Heart left ventricle (tissue), 16 donors: ENCODE measurements around the gene PAXX. TPM values are rescaled to one million over a fixed set of nuclear protein-coding genes. Genes with fewer than 3 reads are reported as not detected.
"Not testable (repeated sequence)": the region's sequence is repeated elsewhere in the genome, so short reads cannot be mapped to it uniquely, and the experiment has no call there.

Experiments used
- ATAC-seq, 4 donors: fragments of 200-7000 bp; cut with Tn5 transposase; one replicate each; pipeline ENCODE4 v1.9.1; 2020 to 2022; ENCODE audit warnings: moderate library complexity in 4 of 4, mild to moderate bottlenecking in 3 of 4, moderate number of reproducible peaks in 1 of 4
- DNase-seq, 5 donors: peaks; one replicate each; pipeline ENCODE4 v3.0.0-alpha.2; 2020
- H3K27ac ChIP-seq, 12 donors: fragments of 200-600 bp; sonication (generic) in 4 of 12; one replicate each; pipeline versions ENCODE4 v1.5.0 to v1.8.0; 2016 to 2022; ENCODE audit warnings: mild to moderate bottlenecking in 2 of 12
- H3K27me3 ChIP-seq, 9 donors: fragments of 200-600 bp; sonication (generic) in 2 of 9; one replicate each; pipeline versions ENCODE4 v1.5.1 to v1.8.0; 2016 to 2022; ENCODE audit warnings: mild to moderate bottlenecking in 3 of 9
- H3K36me3 ChIP-seq, 9 donors: fragments of 200-600 bp; sonication (generic) in 2 of 9; one replicate each; pipeline versions ENCODE4 v1.5.0 to v1.8.0; 2018 to 2022; ENCODE audit warnings: mild to moderate bottlenecking in 2 of 9
- H3K4me1 ChIP-seq, 12 donors: fragments of 200-600 bp; sonication (generic) in 4 of 12; one replicate each; pipeline versions ENCODE4 v1.5.0 to v1.8.0; 2016 to 2022; ENCODE audit warnings: mild to moderate bottlenecking in 3 of 12
- H3K4me3 ChIP-seq, 12 donors: fragments of 200-600 bp; sonication (generic) in 4 of 12; one replicate each; pipeline versions ENCODE4 v1.5.0 to v1.8.0; 2017 to 2022; ENCODE audit warnings: mild to moderate bottlenecking in 9 of 12, moderate library complexity in 4 of 12
- H3K9me3 ChIP-seq, 12 donors: fragments of 200-600 bp; sonication (generic) in 4 of 12; one replicate each; pipeline versions ENCODE4 v1.5.0 to v1.8.0; 2016 to 2022; ENCODE audit warnings: mild to moderate bottlenecking in 1 of 12
- POLR2A ChIP-seq, 2 donors: fragments of 450-650 bp; IDR thresholded peaks; one replicate each; pipeline ENCODE4 v1.6.1; 2017; ENCODE audit warnings: antibody characterized with exemption in 2 of 2, mild to moderate bottlenecking in 2 of 2, moderate library complexity in 2 of 2
- WGBS, 4 donors: extraction: QIAGEN DNeasy Blood & Tissue Kit in 2 of 4; methylation state at CpG; one replicate each; pipeline versions ENCODE4 v1.1.5 to v1.1.7; 2013 to 2018; 5-methylcytosine and 5-hydroxymethylcytosine counted together
- intact Hi-C, 10 donors: fragments of 100-400 bp; cut with DNase I; formaldehyde crosslinking; loops; one replicate each; pipeline versions ENCODE4 v1.11.1 to v1.14.2; 2022
- polyA plus RNA-seq, 2 donors: library from polyadenylated mRNA; stranded (reverse); fragments of 200-250 nt; gene quantifications; one replicate each; pipeline ENCODE4 v1.2.3, GENCODE V29; 2013
- total RNA-seq, 9 donors: library from RNA; depleted of rRNA in 2 of 9; stranded (reverse); fragments of >200 nt in 2 of 9; fragmentation: NEBNext Ultra II Directional in 3 of 9; extraction: Animal tissue kit (Norgen Biotek cat#: 25700) in 3 of 9; gene quantifications; one replicate each; pipeline versions ENCODE4 v1.1.0 to v1.2.4, GENCODE V29; 2016 to 2023
- TF ChIP-seq, protein P1 (sequence below), 12 donors: fragments of 200-600 bp; sonication (generic) in 4 of 12; IDR thresholded peaks; one replicate each; pipeline versions ENCODE4 v1.5.0 to v1.8.0; 2018 to 2022; ENCODE audit warnings: antibody characterized with exemption in 12 of 12, mild to moderate bottlenecking in 5 of 12
- donor health status: ischemic (EF 13 %, LVEDD 7.1; RV severe dilation, severe dysfunction).
- donor health status: healthy with polysubstance abuse.
- donor health status: DM: no; HTN: yes; CAD: no.
- donor health status: DM: no; HTN: no; CAD: no.
- donor health status: ischemic (EF 25% LVEDD 6.9; RV normal size, moderate dysfunction).
- donor health status: ischemic (EF 25% LVEDD 5.7; RV mildly dilated, moderate dysfunction).
- donor health status: healthy.
- donor health status: DM: yes; HTN: yes; CAD: no.
- donor health status: ischemic (EF 35%, LVEDD 5.7; RV mildly dilated, moderate dysfunction).
- donor health status: nonischemic (EF 11% LVEDD 7.7; RV severe dilation, severe dysfunction).
- donor health status: DM: yes; HTN: yes; CAD: no.
- donor health status: PGD.
- donor health status: ischemic (EF 29% LVEDD 5.4; RV normal size, mild dysfunction).
- donor health status: nonischemic (EF 23%, LVEDD 6.1; RV moderate dilation, normal function).

The PAXX gene
- total and polyA plus RNA-seq, 11 donors = 15.0 to 57.3 (median 20.9) TPM

DNA sequence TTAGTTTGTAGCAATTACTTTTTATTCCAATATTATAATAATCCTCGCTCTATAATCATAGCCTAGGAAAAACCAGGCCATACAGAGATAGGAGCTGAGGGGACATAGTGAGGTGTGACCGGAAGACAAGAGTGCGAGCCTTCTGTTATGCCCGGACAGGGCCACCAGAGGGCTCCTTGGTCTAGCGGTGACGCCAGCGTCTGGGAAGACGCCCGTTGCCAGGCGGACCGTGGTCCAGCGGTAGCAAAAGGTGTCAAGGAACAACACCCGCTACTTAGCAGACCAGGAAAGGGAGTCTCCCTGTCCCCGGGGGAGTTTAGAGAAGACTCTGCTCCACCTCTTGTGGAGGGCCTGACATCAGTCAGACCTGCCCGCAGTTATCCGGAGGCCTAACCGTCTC lies 12.1 kb downstream of the PAXX start:
- Histone ChIP-seq H3K36me3 (peaks cover 0 to 11% (median 0%) of the 10 kb centered on the region in 9 donors), H3K4me1 (peaks cover 0 to 28% (median 0%) of the 10 kb centered on the region in 12 donors)
- H3K9me3 ChIP-seq, H3K4me3 ChIP-seq, ATAC-seq, H3K27ac ChIP-seq, intact Hi-C loops, DNase-seq, H3K27me3 ChIP-seq: not testable (repeated sequence)
- WGBS, 4 donors = 34 to 47% (median 43%) methylated on average over 17 of the region's 17 CpGs
- TF ChIP-seq, protein P1, sequence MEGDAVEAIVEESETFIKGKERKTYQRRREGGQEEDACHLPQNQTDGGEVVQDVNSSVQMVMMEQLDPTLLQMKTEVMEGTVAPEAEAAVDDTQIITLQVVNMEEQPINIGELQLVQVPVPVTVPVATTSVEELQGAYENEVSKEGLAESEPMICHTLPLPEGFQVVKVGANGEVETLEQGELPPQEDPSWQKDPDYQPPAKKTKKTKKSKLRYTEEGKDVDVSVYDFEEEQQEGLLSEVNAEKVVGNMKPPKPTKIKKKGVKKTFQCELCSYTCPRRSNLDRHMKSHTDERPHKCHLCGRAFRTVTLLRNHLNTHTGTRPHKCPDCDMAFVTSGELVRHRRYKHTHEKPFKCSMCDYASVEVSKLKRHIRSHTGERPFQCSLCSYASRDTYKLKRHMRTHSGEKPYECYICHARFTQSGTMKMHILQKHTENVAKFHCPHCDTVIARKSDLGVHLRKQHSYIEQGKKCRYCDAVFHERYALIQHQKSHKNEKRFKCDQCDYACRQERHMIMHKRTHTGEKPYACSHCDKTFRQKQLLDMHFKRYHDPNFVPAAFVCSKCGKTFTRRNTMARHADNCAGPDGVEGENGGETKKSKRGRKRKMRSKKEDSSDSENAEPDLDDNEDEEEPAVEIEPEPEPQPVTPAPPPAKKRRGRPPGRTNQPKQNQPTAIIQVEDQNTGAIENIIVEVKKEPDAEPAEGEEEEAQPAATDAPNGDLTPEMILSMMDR (IDR thresholded peaks at IDR 0.05) = peak; percentile 8 to 48 (median 28)

- WGBS, 4 donors = 65 to 76% (median 70%) methylated on average over 21 to 24 of the region's 24 CpGs
- TF ChIP-seq, protein P1 (IDR thresholded peaks at IDR 0.05) = no peak
- no peak for TF ChIP-seq POLR2A (IDR thresholded peaks at IDR 0.05)
- Histone ChIP-seq H3K4me3 (no peak overlapping the region), H3K4me1 (peaks cover 0 to 8% (median 0%) of the 10 kb centered on the region in 12 donors), H3K27ac (no peak overlapping the region), H3K27me3 (no peaks in the 10 kb centered on the region), H3K36me3 (peaks cover 0 to 25% (median 10%) of the 10 kb centered on the region in 9 donors), H3K9me3 (peaks cover 0 to 6% (median 0%) of the 10 kb centered on the region in 12 donors)
- intact Hi-C loops = no loop called here
- ATAC-seq (peak in 3 of 4 donors; percentile 16 to 34 (median 32)), DNase-seq (no peak)
Observed at GRCh38 chr9:137006116-137007003, 14.1 kb downstream of the PAXX start.

DNA sequence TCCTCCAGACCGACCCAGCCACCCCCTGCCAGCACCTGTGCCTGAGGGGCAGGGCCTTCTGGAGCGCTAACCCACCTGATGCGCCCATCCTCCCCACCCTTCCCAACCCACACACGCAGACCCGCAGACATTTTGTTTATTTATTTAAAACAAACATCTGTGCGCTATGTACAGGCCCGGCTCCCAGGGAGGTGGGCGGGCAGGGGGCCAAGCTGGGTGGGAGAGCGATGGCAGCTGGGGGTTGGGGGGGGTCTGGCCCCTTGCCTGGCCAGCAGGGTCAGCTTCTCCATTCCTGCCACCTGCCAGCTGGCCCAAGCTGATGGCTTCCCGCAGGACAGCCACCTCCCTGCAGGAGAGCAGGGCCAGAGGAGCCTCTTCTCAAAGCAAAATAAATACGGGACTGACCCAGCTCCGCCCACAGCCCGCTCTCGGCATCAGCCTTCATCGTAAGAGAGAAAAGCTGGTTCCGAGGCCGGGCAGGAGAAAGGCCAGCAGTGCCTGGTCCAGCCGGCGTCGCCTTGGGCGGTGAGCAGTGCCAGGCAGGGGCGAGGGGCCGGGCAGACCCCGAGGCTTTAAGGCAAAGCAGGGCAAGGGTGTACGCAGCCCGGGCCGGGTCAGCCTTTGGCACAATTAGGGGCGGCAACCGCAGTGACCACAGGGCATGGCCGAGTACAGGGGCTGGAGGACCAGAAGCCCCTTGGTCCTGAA lies 15.0 kb downstream of the PAXX start:
- WGBS, 4 donors = 76 to 87% (median 85%) methylated on average over 25 to 30 of the region's 30 CpGs

More for the DNA sequence above, 15.0 kb downstream of the PAXX start:
- Histone ChIP-seq H3K27me3 (no peaks in the 10 kb centered on the region), H3K27ac (no peak overlapping the region), H3K4me3 (no peak overlapping the region), H3K36me3 (peaks cover 0 to 34% (median 13%) of the 10 kb centered on the region in 9 donors), H3K9me3 (peaks cover 0 to 6% (median 0%) of the 10 kb centered on the region in 12 donors), H3K4me1 (peaks cover 0 to 7% (median 0%) of the 10 kb centered on the region in 12 donors)
- intact Hi-C loops = no loop called here
- peak in 1 of 4 donors; percentile 12 for ATAC-seq
- no peak for DNase-seq
- TF ChIP-seq, protein P1 (IDR thresholded peaks at IDR 0.05) = no peak
- TF ChIP-seq POLR2A (IDR thresholded peaks at IDR 0.05) = no peak
